ENCODE measurements around the gene NCOA3. TPM values are rescaled to one million over a fixed set of nuclear protein-coding genes. Genes with fewer than 3 reads are reported as not detected.
"Not testable (repeated sequence)": the region's sequence is repeated elsewhere in the genome, so short reads cannot be mapped to it uniquely, and the experiment has no call there.

The NCOA3 gene
- total RNA-seq, 3 donors from 2014 or later: 22.8 to 28.8 (median 24.7) TPM

DNA sequence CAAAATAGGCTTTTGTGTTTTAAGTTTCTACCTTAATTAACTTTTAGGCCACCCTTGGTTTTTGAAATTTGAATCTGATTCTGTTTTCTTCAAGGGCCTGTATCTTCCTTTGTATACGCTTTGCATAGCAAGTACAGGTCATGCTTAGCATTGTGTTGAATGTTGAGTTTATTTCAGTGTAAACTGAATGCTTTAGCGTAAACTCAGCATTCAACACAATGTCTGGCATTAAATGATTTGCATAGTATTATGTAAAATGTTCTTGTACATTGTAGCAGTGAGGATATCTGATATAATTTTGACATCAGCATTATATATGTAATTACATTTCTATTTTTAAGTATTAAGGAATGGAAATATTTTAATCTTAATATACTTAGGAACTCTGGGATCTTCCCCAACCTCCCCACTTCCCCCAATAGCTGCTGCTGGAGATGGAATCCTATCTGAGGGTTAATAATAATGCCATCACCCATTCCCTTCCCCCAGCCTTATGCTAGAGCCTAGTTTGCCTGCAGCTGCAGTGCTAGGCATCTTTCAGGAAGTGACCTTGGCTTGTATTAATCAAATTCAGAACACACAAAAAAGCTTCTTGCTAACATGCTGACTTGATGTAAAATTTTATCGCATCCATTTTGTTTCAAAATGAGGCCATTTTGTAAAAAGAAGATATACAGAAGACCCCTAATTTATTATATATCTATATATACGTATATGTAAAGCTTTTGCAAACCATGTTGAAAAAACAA lies 73.1 kb downstream of the NCOA3 start:
- no peak overlapping the region for H3K4me3 ChIP-seq
- TF ChIP-seq, protein P1, sequence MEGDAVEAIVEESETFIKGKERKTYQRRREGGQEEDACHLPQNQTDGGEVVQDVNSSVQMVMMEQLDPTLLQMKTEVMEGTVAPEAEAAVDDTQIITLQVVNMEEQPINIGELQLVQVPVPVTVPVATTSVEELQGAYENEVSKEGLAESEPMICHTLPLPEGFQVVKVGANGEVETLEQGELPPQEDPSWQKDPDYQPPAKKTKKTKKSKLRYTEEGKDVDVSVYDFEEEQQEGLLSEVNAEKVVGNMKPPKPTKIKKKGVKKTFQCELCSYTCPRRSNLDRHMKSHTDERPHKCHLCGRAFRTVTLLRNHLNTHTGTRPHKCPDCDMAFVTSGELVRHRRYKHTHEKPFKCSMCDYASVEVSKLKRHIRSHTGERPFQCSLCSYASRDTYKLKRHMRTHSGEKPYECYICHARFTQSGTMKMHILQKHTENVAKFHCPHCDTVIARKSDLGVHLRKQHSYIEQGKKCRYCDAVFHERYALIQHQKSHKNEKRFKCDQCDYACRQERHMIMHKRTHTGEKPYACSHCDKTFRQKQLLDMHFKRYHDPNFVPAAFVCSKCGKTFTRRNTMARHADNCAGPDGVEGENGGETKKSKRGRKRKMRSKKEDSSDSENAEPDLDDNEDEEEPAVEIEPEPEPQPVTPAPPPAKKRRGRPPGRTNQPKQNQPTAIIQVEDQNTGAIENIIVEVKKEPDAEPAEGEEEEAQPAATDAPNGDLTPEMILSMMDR (IDR thresholded peaks at IDR 0.05): no peak
- intact Hi-C loops (cut with DNase I, micrococcal nuclease): no loop called here
- peaks cover 8% of the 10 kb centered on the region for H3K9me3 ChIP-seq
- peaks cover 26% of the 10 kb centered on the region for H3K4me1 ChIP-seq (ENCODE audit: low read depth)
- DNase-seq: no peak
- no peak for ATAC-seq
- H3K36me3 ChIP-seq (ENCODE audit: low read depth): no peaks in the 10 kb centered on the region

DNA sequence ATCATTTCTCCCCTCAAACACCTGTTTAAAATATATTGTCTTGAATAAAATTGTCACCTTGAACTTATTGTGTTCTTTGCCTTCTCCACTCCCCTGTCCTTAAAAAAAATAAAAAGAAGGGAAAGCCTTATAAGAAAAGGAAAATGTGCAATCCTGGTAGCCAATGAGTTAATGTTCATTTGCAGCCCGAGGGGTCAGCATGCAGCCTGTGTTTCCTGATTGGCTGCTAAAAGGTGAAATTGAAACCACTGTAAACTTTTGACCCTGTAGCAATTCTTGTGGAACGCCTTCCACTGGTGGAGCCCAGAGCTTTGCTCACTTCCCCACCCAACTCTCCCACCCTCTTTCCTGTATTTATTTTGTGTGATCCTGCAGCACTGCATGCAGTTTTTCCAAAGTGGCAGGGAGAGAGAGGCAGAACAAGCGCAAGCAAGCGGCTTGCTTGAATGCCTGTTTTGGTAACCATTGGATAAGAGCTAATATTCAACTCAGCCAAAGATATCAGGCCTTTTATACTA lies 74.9 kb downstream of the NCOA3 start:
- TF ChIP-seq, protein P1 (IDR thresholded peaks at IDR 0.05): no peak

DNA sequence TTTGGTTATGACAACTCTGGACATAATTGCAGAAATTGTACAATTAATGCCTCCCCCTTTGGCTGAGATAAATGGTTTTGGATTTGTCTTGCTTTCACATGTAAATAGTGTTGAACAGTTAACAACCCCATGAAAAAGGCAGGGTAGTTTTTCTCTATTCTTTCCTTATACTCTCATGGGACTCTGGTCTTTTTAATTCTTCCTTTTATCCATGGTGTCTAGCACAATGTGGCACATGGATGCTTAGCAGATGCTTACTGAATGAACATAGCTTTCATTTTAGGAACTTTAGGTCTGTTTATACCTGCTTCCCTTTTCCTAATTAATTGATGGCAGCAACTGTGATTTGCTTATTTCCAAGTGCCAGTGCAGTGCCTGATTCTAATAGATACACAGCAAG lies 75.6 kb downstream of the NCOA3 start:
- Histone ChIP-seq H3K36me3 (ENCODE audit: low read depth) (no peaks in the 10 kb centered on the region), H3K4me1 (ENCODE audit: low read depth) (peaks cover 26% of the 10 kb centered on the region), H3K4me3 (no peak overlapping the region), H3K9me3 (no peaks in the 10 kb centered on the region)
- intact Hi-C loops (cut with DNase I, micrococcal nuclease): no loop called here
- no peak for DNase-seq
- TF ChIP-seq, protein P1 (IDR thresholded peaks at IDR 0.05): no peak
- no peak for ATAC-seq

More for the DNA sequence above, 74.9 kb downstream of the NCOA3 start:
- ATAC-seq (peak; percentile 98), DNase-seq (peak; percentile 55 to 74 (median 55))
- no peak overlapping the region for H3K4me3 ChIP-seq
- peaks cover 26% of the 10 kb centered on the region for H3K4me1 ChIP-seq (ENCODE audit: low read depth)
- intact Hi-C loops (cut with DNase I, micrococcal nuclease): no loop called here
- peaks cover 1% of the 10 kb centered on the region for H3K9me3 ChIP-seq
- H3K36me3 ChIP-seq (ENCODE audit: low read depth): no peaks in the 10 kb centered on the region

DNA sequence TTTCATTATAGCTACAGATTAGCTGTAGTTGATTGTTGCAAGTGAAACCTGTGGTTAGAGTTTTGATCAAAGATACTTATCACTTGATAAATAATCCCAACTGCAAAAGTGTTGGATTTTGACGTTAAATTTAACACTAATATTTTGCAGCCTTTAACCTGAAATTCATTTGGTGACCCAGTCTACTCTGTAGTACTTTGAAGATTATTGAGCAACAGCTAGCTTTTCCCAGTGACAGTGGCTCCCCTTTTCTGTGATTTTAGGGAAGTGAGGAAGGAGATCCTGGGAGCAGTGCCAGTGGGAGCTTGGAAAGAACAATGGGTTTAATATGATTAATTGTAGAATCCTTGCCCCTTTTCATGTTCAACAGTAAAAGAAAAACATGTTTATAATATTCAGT lies 76.9 kb downstream of the NCOA3 start:
- intact Hi-C loops (cut with DNase I, micrococcal nuclease): no loop called here
- Histone ChIP-seq H3K9me3 (no peaks in the 10 kb centered on the region), H3K36me3 (ENCODE audit: low read depth) (no peaks in the 10 kb centered on the region), H3K4me1 (ENCODE audit: low read depth) (peaks cover 26% of the 10 kb centered on the region), H3K4me3 (no peak overlapping the region)
- no peak for DNase-seq
- ATAC-seq: no peak
- TF ChIP-seq, protein P1 (IDR thresholded peaks at IDR 0.05): no peak

DNA sequence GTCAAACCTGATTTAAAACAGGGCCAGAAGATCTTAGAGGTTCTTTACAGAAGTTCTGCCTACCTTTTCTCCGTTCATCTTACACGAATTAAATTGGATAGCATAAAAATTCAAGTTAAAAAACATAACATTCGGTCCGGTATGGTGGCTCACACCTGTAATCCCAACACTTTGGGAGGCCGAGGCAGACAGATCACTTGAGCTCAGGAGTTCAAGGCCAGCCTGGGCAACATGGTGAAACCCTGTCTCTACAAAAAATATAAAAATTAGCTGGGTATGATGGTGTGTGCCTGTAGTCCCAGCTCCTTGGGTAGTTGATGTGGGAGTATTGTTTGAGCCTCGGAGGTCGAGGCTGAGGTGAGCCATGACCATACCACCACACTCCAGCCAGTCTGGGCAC lies 79.0 kb downstream of the NCOA3 start:
- H3K36me3 ChIP-seq (ENCODE audit: low read depth); DNase-seq: not testable (repeated sequence)
- peaks cover 15% of the 10 kb centered on the region for H3K4me1 ChIP-seq (ENCODE audit: low read depth)

DNA sequence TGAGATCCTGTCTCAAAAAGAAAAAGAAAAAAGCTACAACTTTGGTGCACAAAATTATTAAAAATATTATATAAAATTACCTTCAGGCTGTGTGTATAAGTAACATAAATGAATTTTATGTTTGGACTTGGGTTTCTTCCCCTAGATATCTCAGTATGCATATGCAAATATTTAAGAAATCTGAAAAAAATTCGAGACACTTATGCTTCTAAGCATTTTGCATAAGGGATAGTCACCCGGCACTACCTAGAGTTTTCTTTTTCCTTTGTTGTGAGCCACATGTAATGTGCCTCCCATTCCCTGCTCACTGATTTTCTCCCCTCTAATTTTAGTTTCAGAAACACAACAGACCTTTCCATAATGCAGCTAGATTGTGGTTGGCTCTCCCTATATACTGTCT lies 79.4 kb downstream of the NCOA3 start:
- no peak for ATAC-seq
- TF ChIP-seq, protein P1 (IDR thresholded peaks at IDR 0.05): no peak
- peaks cover 11% of the 10 kb centered on the region for H3K4me1 ChIP-seq (ENCODE audit: low read depth)

More for the DNA sequence above, 79.0 kb downstream of the NCOA3 start:
- intact Hi-C loops (cut with DNase I, micrococcal nuclease); H3K9me3 ChIP-seq; ATAC-seq; H3K4me3 ChIP-seq: not testable (repeated sequence)

More for the DNA sequence above, 79.4 kb downstream of the NCOA3 start:
- intact Hi-C loops (cut with DNase I, micrococcal nuclease): no loop called here
- Histone ChIP-seq H3K9me3 (no peaks in the 10 kb centered on the region), H3K4me3 (no peak overlapping the region), H3K36me3 (ENCODE audit: low read depth) (no peaks in the 10 kb centered on the region)
- DNase-seq: no peak

Measured in mucosa of descending colon (tissue), 3 donors.